ENCODE results near the gene CTNS.

Gene CTNS

GRCh38 chr17:3636154-3636907, at the start of gene CTNS, which contains the start of gene SHPK:
Gene CTNS, plus strand, starts transcription at chr17:3636760. Its CDS starts 3,447 bp downstream, at chr17:3640207.
Gene SHPK, minus strand, starts transcription at chr17:3636250. Its CDS starts 31 bp downstream, at chr17:3636219.
- peak; percentile 92 for DNase-seq

GRCh38 chr17:3589784-3590183, 46.8 kb upstream of the CTNS start:
- DNase-seq = no peak

- no peak for DNase-seq
Observed at GRCh38 chr17:3590231-3590630, 46.3 kb upstream of the CTNS start.

GRCh38 chr17:3590768-3591167, 45.8 kb upstream of the CTNS start:
- no peak for DNase-seq

GRCh38 chr17:3592216-3592860, 44.2 kb upstream of the CTNS start:
- no peak for DNase-seq

- DNase-seq = no peak
Observed at GRCh38 chr17:3593384-3593783, 43.2 kb upstream of the CTNS start.

- no peak for DNase-seq
Observed at GRCh38 chr17:3594051-3594800, 42.3 kb upstream of the CTNS start.

- no peak for DNase-seq
Observed at GRCh38 chr17:3594976-3595375, 41.6 kb upstream of the CTNS start.

GRCh38 chr17:3596804-3597464, 39.6 kb upstream of the CTNS start:
- no peak for DNase-seq

GRCh38 chr17:3598078-3598477, 38.5 kb upstream of the CTNS start:
- DNase-seq = no peak

- no peak for DNase-seq
Observed at GRCh38 chr17:3600529-3601205, 35.9 kb upstream of the CTNS start.

GRCh38 chr17:3602499-3602898, 34.1 kb upstream of the CTNS start:
- peak; percentile 40 for DNase-seq

GRCh38 chr17:3603119-3603869, 33.3 kb upstream of the CTNS start:
- DNase-seq = no peak

- DNase-seq = no peak
Observed at GRCh38 chr17:3603870-3604259, 32.7 kb upstream of the CTNS start.

- no peak for DNase-seq
Observed at GRCh38 chr17:3609689-3610088, 26.9 kb upstream of the CTNS start.

GRCh38 chr17:3610523-3610922, 26.0 kb upstream of the CTNS start:
- DNase-seq = no peak

- no peak for DNase-seq
Observed at GRCh38 chr17:3613124-3613523, 23.4 kb upstream of the CTNS start.

GRCh38 chr17:3615160-3615870, 21.2 kb upstream of the CTNS start:
- no peak for DNase-seq

- DNase-seq = no peak
Observed at GRCh38 chr17:3621146-3621720, 15.3 kb upstream of the CTNS start.

- DNase-seq = no peak
Observed at GRCh38 chr17:3622977-3623594, 13.5 kb upstream of the CTNS start.
